ENCODE measurements around the gene TTLL11.

TTLL11 gene

DNA sequence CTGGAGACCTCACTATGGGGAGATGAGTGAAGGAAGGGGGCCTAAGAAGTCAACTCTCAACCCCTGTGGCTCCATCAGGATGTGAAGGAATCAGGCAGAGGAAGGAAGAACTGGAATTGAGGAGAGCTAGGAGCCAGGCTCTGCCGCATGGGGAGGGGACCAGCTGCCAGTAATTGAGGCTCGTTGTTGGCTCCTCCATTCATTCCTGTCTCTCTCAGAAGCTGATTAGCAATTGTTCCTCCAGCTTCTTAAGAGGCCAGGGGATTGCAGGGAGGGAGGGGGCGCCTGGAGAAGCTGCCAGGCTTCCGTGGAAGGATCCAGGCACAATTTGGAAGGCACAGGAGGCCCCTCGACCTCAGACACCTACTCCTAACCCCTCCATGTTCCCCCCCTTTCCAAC lies 20.5 kb upstream of the TTLL11 start:
- TF ChIP-seq, protein P1, sequence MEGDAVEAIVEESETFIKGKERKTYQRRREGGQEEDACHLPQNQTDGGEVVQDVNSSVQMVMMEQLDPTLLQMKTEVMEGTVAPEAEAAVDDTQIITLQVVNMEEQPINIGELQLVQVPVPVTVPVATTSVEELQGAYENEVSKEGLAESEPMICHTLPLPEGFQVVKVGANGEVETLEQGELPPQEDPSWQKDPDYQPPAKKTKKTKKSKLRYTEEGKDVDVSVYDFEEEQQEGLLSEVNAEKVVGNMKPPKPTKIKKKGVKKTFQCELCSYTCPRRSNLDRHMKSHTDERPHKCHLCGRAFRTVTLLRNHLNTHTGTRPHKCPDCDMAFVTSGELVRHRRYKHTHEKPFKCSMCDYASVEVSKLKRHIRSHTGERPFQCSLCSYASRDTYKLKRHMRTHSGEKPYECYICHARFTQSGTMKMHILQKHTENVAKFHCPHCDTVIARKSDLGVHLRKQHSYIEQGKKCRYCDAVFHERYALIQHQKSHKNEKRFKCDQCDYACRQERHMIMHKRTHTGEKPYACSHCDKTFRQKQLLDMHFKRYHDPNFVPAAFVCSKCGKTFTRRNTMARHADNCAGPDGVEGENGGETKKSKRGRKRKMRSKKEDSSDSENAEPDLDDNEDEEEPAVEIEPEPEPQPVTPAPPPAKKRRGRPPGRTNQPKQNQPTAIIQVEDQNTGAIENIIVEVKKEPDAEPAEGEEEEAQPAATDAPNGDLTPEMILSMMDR (conservative IDR thresholded peaks at IDR 0.05; ENCODE audit: low read depth, low read length): no peak

DNA sequence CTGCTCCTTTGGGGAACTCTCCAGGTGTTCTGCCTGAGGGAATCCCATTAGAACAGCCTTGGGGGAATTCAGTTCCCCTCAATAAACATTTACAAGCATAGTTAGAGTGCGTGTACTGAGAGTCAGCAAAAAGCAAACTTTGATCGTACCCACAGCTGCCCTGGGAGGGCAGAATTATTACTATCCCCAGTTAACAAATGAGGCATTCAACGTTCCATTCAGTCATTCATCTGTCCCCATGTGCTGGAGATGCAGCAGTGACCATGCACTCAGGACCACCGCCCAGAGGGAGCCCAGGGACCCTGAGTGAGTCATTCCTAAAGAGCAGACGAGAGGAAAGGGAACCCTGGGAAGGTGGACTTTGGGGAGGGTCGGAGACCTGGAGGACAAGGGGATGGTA lies 19.1 kb upstream of the TTLL11 start:
- no peak overlapping the region for H3K4me3 ChIP-seq (ENCODE audit: low read depth, low read length)
- DNase-seq (ENCODE audit: low read depth): no peak
- TF ChIP-seq, protein P1 (conservative IDR thresholded peaks at IDR 0.05; ENCODE audit: low read depth, low read length): no peak

More for the DNA sequence above, 20.5 kb upstream of the TTLL11 start:
- DNase-seq (ENCODE audit: low read depth): no peak
- no peak overlapping the region for H3K4me3 ChIP-seq (ENCODE audit: low read depth, low read length)

DNA sequence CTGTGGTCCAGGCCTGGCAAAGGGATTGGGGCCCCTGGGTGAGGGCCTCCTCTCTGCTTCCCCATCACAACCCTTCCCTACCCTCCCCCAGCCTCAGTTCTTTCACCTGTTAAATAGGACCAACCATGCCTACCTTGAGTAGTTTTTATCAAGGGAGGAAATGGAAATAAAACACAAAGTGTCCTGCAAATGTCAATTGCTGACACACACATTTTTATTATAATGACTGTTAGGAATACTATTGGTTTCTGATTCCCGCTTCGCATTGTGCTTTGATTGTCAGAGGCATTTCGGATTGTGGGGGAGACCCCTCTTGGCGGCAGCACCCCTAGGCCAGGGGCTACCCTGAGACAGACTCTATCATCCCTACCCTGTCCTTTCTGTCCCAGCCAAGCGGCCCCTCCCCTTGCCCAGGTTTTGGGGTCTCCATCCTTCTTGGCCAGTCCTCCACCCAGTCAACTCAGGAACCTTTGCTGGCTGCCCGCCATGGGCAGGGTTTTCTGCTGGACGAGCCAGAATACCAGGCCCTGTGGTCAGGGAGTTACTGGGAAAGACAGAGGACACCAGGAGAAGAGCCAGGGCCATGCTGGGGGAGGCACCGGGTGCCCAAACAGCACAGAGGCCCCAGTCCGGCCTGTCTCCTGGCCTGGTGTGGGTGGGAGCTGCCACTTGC lies 18.4 kb upstream of the TTLL11 start:
- no peak for DNase-seq (ENCODE audit: low read depth)
- H3K4me3 ChIP-seq (ENCODE audit: low read depth, low read length): no peak overlapping the region
- TF ChIP-seq, protein P1 (conservative IDR thresholded peaks at IDR 0.05; ENCODE audit: low read depth, low read length): no peak

DNA sequence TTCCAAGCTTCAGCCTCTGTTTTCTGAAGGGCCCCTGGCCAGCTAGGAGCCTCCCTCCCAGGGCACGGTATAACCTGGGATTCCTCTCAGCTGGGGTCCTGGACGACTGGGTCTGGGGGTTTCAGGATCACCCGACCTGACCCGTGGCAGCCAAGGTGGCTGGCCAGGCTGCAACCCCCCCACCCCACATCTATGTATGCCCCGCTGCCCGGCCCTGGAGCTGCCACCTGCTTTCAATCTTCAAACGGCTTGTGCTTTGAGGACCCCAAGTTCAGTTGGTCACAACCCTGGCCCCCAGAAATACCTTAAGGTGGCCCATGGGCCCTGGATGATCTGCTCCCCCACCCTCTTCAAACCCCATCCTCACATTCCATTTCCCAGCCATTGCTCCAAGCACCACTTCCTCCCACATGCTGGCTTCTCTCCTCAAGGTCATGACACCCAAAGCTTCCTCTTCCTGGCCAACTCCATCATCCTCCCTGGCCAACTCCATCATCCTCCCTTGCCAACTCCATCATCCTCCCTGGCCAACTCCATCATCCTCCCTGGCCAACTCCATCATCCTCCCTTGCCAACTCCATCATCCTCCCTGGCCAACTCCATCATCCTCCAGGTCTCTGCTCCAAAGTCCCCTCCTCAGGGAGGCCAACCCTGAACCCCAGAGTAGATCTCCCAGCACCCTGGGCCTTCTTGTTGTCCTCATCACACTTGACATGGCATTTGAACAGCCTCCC lies 17.2 kb upstream of the TTLL11 start:
- TF ChIP-seq, protein P1 (conservative IDR thresholded peaks at IDR 0.05; ENCODE audit: low read depth, low read length): no peak
- H3K4me3 ChIP-seq (ENCODE audit: low read depth, low read length): no peak overlapping the region
- DNase-seq (ENCODE audit: low read depth): no peak

DNA sequence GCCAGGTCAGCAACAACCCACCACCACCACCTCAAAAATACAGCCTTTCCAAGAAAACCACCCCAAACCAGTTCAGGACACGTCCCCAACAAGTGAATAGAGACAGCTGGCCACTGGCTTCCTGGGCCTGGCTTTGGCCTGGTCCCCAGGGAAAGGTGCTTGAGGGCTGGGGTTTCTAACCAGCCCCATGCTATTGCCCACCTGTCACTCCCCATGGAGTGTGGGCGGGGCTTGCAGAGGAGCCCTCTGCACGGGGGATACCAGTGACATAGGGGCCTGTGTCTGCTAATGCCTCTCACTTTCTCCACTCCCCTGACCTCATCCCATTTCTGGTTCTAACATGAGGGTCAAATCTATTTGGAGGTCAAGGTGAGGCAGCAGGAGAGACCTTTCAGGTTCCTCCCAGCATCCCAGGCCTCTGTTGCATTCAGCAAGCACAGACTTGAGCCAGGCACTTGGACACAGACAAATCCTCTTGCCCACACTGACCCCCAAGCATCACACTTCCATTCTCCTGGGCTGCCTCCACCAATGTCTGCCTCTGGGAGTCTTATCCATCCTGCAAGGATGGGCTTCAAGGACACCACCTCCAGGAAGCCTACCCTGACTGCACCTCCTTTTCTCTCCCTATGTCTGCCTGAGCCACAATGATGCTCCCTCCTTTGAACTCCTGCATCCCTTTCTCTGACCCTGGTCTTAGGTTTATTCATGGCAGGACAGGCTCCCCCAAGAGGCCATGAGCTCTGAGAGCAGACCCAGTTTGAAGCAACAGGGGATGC lies 16.1 kb upstream of the TTLL11 start:
- no peak for DNase-seq (ENCODE audit: low read depth)

DNA sequence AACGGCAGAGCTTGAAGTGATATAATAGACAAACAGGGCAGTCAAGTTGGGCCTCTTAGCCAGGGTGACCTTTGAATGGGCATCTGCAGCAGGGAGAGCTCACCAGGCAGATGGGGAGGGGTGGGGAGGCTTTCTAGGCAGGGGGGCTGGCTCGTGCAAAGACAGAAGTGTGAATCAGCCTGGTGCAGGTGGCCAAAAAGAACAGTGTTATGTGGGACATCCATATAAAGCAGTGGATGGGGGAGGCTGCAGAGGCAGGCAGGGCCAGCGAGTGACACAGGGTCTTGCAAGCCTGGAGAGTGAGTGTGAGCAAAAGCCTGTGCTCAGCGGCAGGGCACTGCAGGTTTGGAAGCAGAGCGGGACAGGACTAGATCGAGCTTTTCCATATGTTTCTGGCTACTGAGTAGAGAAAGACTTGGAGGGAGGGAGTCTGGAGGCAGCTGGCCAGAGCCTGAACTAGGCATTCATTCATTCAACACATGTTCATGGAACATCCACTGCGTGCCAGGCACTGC lies 14.2 kb upstream of the TTLL11 start:
- H3K4me3 ChIP-seq (ENCODE audit: low read depth, low read length): no peak overlapping the region
- no peak for DNase-seq (ENCODE audit: low read depth)
- TF ChIP-seq, protein P1 (conservative IDR thresholded peaks at IDR 0.05; ENCODE audit: low read depth, low read length): no peak

More for the DNA sequence above, 16.1 kb upstream of the TTLL11 start:
- H3K4me3 ChIP-seq (ENCODE audit: low read depth, low read length): no peak overlapping the region
- TF ChIP-seq, protein P1 (conservative IDR thresholded peaks at IDR 0.05; ENCODE audit: low read depth, low read length): no peak
